Measurements from ENCODE around the gene EN1.

Gene EN1

GRCh38 chr2:118810766-118811165 lies 36.7 kb downstream of the EN1 start:
- no peaks in the 10 kb centered on the region for H3K36me3 ChIP-seq (ENCODE audit: control insufficient read depth in 1 of 2, insufficient read depth in 2 of 2, low read length in 2 of 2)
- WGBS (ENCODE audit: extremely low coverage, insufficient coverage, insufficient read length), result no CpG with 5 or more reads among the region's 7 CpGs
- H4K12ac ChIP-seq (ENCODE audit: low read depth, low read length), result no peak overlapping the region
- H2AFZ ChIP-seq (ENCODE audit: insufficient read depth, low read length, poor library complexity), result no peak overlapping the region
- H3K27me3 ChIP-seq (ENCODE audit: insufficient read depth, low read length), result peaks cover 1% of the 10 kb centered on the region
- no peak for DNase-seq
- no peaks in the 10 kb centered on the region for H3K9me3 ChIP-seq (ENCODE audit: insufficient read depth, low read depth, low read length)
- no peaks in the 10 kb centered on the region for H3K79me2 ChIP-seq (ENCODE audit: control insufficient read depth, insufficient read depth, low read length, poor library complexity)
- no peak overlapping the region for H3K27ac ChIP-seq (ENCODE audit: low read depth, low read length)
- H2BK5ac ChIP-seq (ENCODE audit: low read depth, low read length, poor library complexity), result no peak overlapping the region
- H3K9ac ChIP-seq (ENCODE audit: low read length), result no peak overlapping the region
- H3K18ac ChIP-seq (ENCODE audit: low read length), result no peak overlapping the region
- H3K4me3 ChIP-seq (ENCODE audit: low read depth, low read length), result no peak overlapping the region
- H3K4me2 ChIP-seq (ENCODE audit: low read length), result no peak overlapping the region
- no peak overlapping the region for H4K8ac ChIP-seq (ENCODE audit: low read depth, low read length)
- H3K23ac ChIP-seq (ENCODE audit: low read length), result no peak overlapping the region
- H3K4me1 ChIP-seq (ENCODE audit: control insufficient read depth in 1 of 2, insufficient read depth in 2 of 2, low read length in 2 of 2), result peaks cover 24% of the 10 kb centered on the region in 2 experiments
- H2BK12ac ChIP-seq (ENCODE audit: low read length), result no peak overlapping the region
- no peak overlapping the region for H3K4ac ChIP-seq (ENCODE audit: low read depth, low read length)
- H2AK5ac ChIP-seq (ENCODE audit: low read length), result no peak overlapping the region
- H3K14ac ChIP-seq (ENCODE audit: low read length), result no peak overlapping the region
- H3K79me1 ChIP-seq (ENCODE audit: low read length), result peaks cover 3% of the 10 kb centered on the region
- H4K91ac ChIP-seq (ENCODE audit: low read depth, low read length), result no peak overlapping the region
- no peak overlapping the region for H2BK120ac ChIP-seq (ENCODE audit: insufficient read depth, low read length, poor library complexity)

GRCh38 chr2:118808429-118808809 lies 39.0 kb downstream of the EN1 start:
- no peak overlapping the region for H2BK120ac ChIP-seq (ENCODE audit: insufficient read depth, low read length, poor library complexity)
- H4K8ac ChIP-seq (ENCODE audit: low read depth, low read length), result no peak overlapping the region
- H3K9ac ChIP-seq (ENCODE audit: low read length), result no peak overlapping the region
- no peak overlapping the region for H3K23ac ChIP-seq (ENCODE audit: low read length)
- no peak overlapping the region for H2AK5ac ChIP-seq (ENCODE audit: low read length)
- H3K4me3 ChIP-seq (ENCODE audit: low read depth, low read length), result no peak overlapping the region
- no peaks in the 10 kb centered on the region for H3K9me3 ChIP-seq (ENCODE audit: insufficient read depth, low read depth, low read length)
- DNase-seq, result no peak
- no CpG with 5 or more reads among the region's 16 CpGs for WGBS (ENCODE audit: extremely low coverage, insufficient coverage, insufficient read length)
- H3K18ac ChIP-seq (ENCODE audit: low read length), result no peak overlapping the region
- H2AFZ ChIP-seq (ENCODE audit: insufficient read depth, low read length, poor library complexity), result no peak overlapping the region
- H4K91ac ChIP-seq (ENCODE audit: low read depth, low read length), result no peak overlapping the region
- H3K36me3 ChIP-seq (ENCODE audit: control insufficient read depth in 1 of 2, insufficient read depth in 2 of 2, low read length in 2 of 2), result no peaks in the 10 kb centered on the region
- H3K79me1 ChIP-seq (ENCODE audit: low read length), result peaks cover 3% of the 10 kb centered on the region
- H3K4me1 ChIP-seq (ENCODE audit: control insufficient read depth in 1 of 2, insufficient read depth in 2 of 2, low read length in 2 of 2), result peaks cover 15 to 19% of the 10 kb centered on the region in 2 experiments
- H4K12ac ChIP-seq (ENCODE audit: low read depth, low read length), result no peak overlapping the region
- H3K27ac ChIP-seq (ENCODE audit: low read depth, low read length), result no peak overlapping the region
- no peak overlapping the region for H3K14ac ChIP-seq (ENCODE audit: low read length)
- H3K27me3 ChIP-seq (ENCODE audit: insufficient read depth, low read length), result peaks cover 1% of the 10 kb centered on the region
- H3K4me2 ChIP-seq (ENCODE audit: low read length), result no peak overlapping the region
- H2BK12ac ChIP-seq (ENCODE audit: low read length), result no peak overlapping the region
- H3K4ac ChIP-seq (ENCODE audit: low read depth, low read length), result no peak overlapping the region
- H2BK5ac ChIP-seq (ENCODE audit: low read depth, low read length, poor library complexity), result no peak overlapping the region
- no peaks in the 10 kb centered on the region for H3K79me2 ChIP-seq (ENCODE audit: control insufficient read depth, insufficient read depth, low read length, poor library complexity)

DNA sequence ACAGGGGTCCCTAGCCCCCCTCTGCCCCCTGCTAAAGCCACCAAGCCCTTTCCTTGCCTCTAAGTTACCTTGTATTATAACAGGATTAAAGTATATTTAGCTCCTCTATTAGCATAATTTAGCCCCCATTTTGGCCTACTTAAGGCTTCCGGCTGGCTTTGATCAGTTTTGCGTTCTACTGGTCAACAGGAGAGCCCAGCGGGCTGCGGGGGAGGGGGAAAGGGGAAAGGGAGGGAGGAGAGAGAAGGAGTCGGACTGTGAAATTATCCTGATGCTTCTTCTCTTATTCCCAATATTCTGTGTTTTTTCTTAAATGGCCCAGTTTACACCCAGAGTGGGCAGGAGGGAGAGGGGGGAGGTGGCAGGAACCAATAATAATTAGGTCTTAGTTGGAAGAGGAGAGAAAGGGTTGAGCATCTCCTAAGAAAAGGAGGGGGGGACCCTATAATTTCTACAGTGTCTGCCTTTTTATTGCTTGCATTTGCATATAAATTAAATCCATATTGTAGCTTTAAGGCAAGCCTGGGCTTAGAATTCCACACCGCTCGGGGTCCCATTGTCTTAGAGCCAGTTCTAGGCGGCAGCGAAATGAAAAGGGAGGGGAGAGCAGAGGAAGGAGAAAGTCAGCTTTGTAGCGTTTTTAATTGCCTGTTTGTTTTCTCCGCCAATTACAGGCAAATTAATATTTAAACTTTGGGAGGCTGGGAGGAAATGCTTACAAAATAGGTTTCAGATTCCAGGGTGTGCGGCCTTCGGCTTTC lies 39.6 kb downstream of the EN1 start:
- Histone ChIP-seq H3K79me2 (ENCODE audit: control insufficient read depth, insufficient read depth, low read length, poor library complexity) (no peaks in the 10 kb centered on the region), H3K23ac (ENCODE audit: low read length) (no peak overlapping the region), H2AK5ac (ENCODE audit: low read length) (no peak overlapping the region), H3K9me3 (ENCODE audit: insufficient read depth, low read depth, low read length) (no peaks in the 10 kb centered on the region), H3K4me3 (ENCODE audit: low read depth, low read length) (no peak overlapping the region), H4K8ac (ENCODE audit: low read depth, low read length) (no peak overlapping the region), H3K79me1 (ENCODE audit: low read length) (peaks cover 2% of the 10 kb centered on the region), H3K27ac (ENCODE audit: low read depth, low read length) (no peak overlapping the region), H2BK120ac (ENCODE audit: insufficient read depth, low read length, poor library complexity) (no peak overlapping the region), H3K27me3 (ENCODE audit: insufficient read depth, low read length) (peaks cover 1% of the 10 kb centered on the region), H3K4ac (ENCODE audit: low read depth, low read length) (no peak overlapping the region), H3K4me1 (ENCODE audit: control insufficient read depth in 1 of 2, insufficient read depth in 2 of 2, low read length in 2 of 2) (peaks cover 10 to 16% of the 10 kb centered on the region in 2 experiments), H2BK5ac (ENCODE audit: low read depth, low read length, poor library complexity) (no peak overlapping the region), H3K9ac (ENCODE audit: low read length) (no peak overlapping the region), H2AFZ (ENCODE audit: insufficient read depth, low read length, poor library complexity) (no peak overlapping the region), H4K91ac (ENCODE audit: low read depth, low read length) (no peak overlapping the region), H3K14ac (ENCODE audit: low read length) (no peak overlapping the region), H2BK12ac (ENCODE audit: low read length) (no peak overlapping the region), H4K12ac (ENCODE audit: low read depth, low read length) (no peak overlapping the region), H3K4me2 (ENCODE audit: low read length) (no peak overlapping the region), H3K36me3 (ENCODE audit: control insufficient read depth in 1 of 2, insufficient read depth in 2 of 2, low read length in 2 of 2) (no peaks in the 10 kb centered on the region), H3K18ac (ENCODE audit: low read length) (no peak overlapping the region)
- no CpG with 5 or more reads among the region's 13 CpGs for WGBS (ENCODE audit: extremely low coverage, insufficient coverage, insufficient read length)
- DNase-seq, result no peak

GRCh38 chr2:118806797-118807667 lies 40.4 kb downstream of the EN1 start:
- no peaks in the 10 kb centered on the region for H3K79me1 ChIP-seq (ENCODE audit: low read length)
- no peak overlapping the region for H2BK120ac ChIP-seq (ENCODE audit: insufficient read depth, low read length, poor library complexity)
- no peaks in the 10 kb centered on the region for H3K36me3 ChIP-seq (ENCODE audit: control insufficient read depth in 1 of 2, insufficient read depth in 2 of 2, low read length in 2 of 2)
- H4K8ac ChIP-seq (ENCODE audit: low read depth, low read length), result no peak overlapping the region
- no peak overlapping the region for H2AFZ ChIP-seq (ENCODE audit: insufficient read depth, low read length, poor library complexity)
- DNase-seq, result no peak
- H3K4me1 ChIP-seq (ENCODE audit: control insufficient read depth in 1 of 2, insufficient read depth in 2 of 2, low read length in 2 of 2), result peaks cover 3 to 12% of the 10 kb centered on the region in 2 experiments
- H3K27me3 ChIP-seq (ENCODE audit: insufficient read depth, low read length), result peaks cover 1% of the 10 kb centered on the region
- no peak overlapping the region for H3K9ac ChIP-seq (ENCODE audit: low read length)
- no peak overlapping the region for H2BK12ac ChIP-seq (ENCODE audit: low read length)
- no peak overlapping the region for H4K91ac ChIP-seq (ENCODE audit: low read depth, low read length)
- H3K79me2 ChIP-seq (ENCODE audit: control insufficient read depth, insufficient read depth, low read length, poor library complexity), result no peaks in the 10 kb centered on the region
- H2AK5ac ChIP-seq (ENCODE audit: low read length), result no peak overlapping the region
- H3K18ac ChIP-seq (ENCODE audit: low read length), result no peak overlapping the region
- H3K4me3 ChIP-seq (ENCODE audit: low read depth, low read length), result no peak overlapping the region
- no peak overlapping the region for H4K12ac ChIP-seq (ENCODE audit: low read depth, low read length)
- H3K27ac ChIP-seq (ENCODE audit: low read depth, low read length), result no peak overlapping the region
- H3K14ac ChIP-seq (ENCODE audit: low read length), result no peak overlapping the region
- H2BK5ac ChIP-seq (ENCODE audit: low read depth, low read length, poor library complexity), result no peak overlapping the region
- WGBS (ENCODE audit: extremely low coverage, insufficient coverage, insufficient read length), result no CpG with 5 or more reads among the region's 23 CpGs
- no peak overlapping the region for H3K4me2 ChIP-seq (ENCODE audit: low read length)
- H3K23ac ChIP-seq (ENCODE audit: low read length), result no peak overlapping the region
- H3K9me3 ChIP-seq (ENCODE audit: insufficient read depth, low read depth, low read length), result no peaks in the 10 kb centered on the region
- H3K4ac ChIP-seq (ENCODE audit: low read depth, low read length), result no peak overlapping the region

All from trophoblast cell (in vitro differentiated cells and primary cell).